HUES64 (cell line): ENCODE data around the gene FYN.

Experiments
- H3K27ac ChIP-seq: 2 replicates; pipeline ENCODE4 v1.7.0; 2013; ENCODE audit warnings: low read depth, low read length, inconsistent platforms
- H3K27me3 ChIP-seq: 2 replicates; pipeline ENCODE4 v1.6.1; 2013; ENCODE audit warnings: mild to moderate bottlenecking, low read length; ENCODE audit not compliant: insufficient read depth
- H3K36me3 ChIP-seq: 2 replicates; pipeline ENCODE4 v1.6.1; 2013; ENCODE audit warnings: mild to moderate bottlenecking, low read length; ENCODE audit not compliant: insufficient read depth
- H3K4me1 ChIP-seq: 2 replicates; pipeline ENCODE4 v1.6.1; 2013; ENCODE audit warnings: mild to moderate bottlenecking, low read length, moderate library complexity; ENCODE audit not compliant: insufficient read depth
- H3K4me3 ChIP-seq: 2 replicates; pipeline ENCODE4 v1.5.1; 2013; ENCODE audit warnings: mild to moderate bottlenecking, low read length, moderate library complexity
- H3K9ac ChIP-seq: 2 replicates; pipeline ENCODE4 v1.6.1; 2013; ENCODE audit warnings: mild to moderate bottlenecking, low read depth, low read length
- H3K9me3 ChIP-seq: 2 replicates; pipeline ENCODE4 v1.6.1; 2013; ENCODE audit warnings: low read depth, low read length; ENCODE audit not compliant: insufficient read depth
- WGBS: fragments of 150-250, 120-280 bp; methylation state at CpG from one replicate; pipeline ENCODE4 v1.1.7; 2013; ENCODE audit warnings: missing lambda C conversion rate; 5-methylcytosine and 5-hydroxymethylcytosine counted together

Gene FYN

DNA sequence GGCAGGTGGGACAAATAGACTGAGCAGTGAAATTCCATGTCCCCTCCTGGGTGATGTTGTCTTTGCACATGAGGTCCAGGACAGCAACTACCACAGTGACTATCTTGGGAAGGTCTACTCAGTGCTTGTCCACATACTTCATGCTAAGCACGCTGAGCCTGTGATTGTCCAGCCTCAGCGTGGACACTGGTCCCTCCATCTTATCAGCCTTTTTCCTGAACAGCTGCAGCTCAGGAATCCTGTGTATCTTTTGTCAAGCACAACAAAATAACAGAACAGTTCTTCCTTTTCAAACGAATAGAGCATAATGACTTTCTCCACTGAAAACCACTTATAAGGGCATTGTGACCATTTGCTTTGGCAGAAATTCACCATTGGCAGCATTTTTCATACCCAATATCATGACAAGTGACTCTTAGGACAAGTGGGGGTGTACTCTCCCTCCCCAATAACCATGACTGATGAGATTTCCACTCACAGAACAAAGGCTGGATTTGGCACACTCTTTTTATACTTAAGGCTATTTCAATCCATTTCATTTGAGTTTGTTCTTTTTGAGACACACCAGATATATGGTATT, 90.3 kb downstream of the FYN start:
- no peak overlapping the region for H3K9ac ChIP-seq
- no peaks in the 10 kb centered on the region for H3K27me3 ChIP-seq
- H3K4me1 ChIP-seq, result peaks cover 7% of the 10 kb centered on the region; the same call in 1 of the 2 replicates
- 95% methylated on average over 3 of the region's 3 CpGs for WGBS
- H3K27ac ChIP-seq, result no peak overlapping the region
- no peak overlapping the region for H3K4me3 ChIP-seq
- no peaks in the 10 kb centered on the region for H3K9me3 ChIP-seq
- H3K36me3 ChIP-seq, result no peaks in the 10 kb centered on the region; the same call in 1 of the 2 replicates

DNA sequence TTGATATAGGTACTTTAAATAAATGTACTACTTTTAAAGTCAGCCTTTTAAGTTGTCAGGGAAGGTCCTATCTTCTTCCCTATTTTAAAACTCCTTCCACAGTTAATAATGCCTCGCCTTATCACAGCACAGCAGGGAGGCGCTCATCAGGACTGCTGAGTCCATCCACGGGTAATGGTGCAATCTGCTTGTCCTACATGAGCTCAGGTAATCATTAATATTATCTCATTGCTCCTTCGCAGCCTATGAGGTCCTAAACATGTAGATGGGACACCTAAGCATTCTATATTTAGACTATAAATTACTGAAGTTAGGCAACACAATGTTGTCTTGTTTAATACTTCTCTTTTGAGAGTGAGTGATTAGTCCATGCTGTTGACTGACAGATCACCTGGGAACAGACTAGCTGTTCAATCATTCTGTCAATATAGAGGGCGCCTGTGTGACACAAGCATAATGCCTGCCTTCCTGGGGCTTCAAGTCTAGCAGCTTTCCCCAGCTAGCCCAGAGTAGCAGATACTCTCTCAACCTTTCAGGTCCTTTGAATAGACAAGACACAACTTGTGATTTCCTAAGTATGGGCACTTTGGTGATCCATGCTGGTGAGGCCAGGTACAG, 91.0 kb downstream of the FYN start:
- H3K27ac ChIP-seq, result no peak overlapping the region
- H3K9ac ChIP-seq, result no peak overlapping the region
- H3K4me3 ChIP-seq, result no peak overlapping the region
- H3K9me3 ChIP-seq, result no peaks in the 10 kb centered on the region
- 82% methylated on average over 5 of the region's 5 CpGs for WGBS
- no peaks in the 10 kb centered on the region; the same call in 1 of the 2 replicates for H3K36me3 ChIP-seq
- peaks cover 7% of the 10 kb centered on the region; the same call in 1 of the 2 replicates for H3K4me1 ChIP-seq
- no peaks in the 10 kb centered on the region for H3K27me3 ChIP-seq

DNA sequence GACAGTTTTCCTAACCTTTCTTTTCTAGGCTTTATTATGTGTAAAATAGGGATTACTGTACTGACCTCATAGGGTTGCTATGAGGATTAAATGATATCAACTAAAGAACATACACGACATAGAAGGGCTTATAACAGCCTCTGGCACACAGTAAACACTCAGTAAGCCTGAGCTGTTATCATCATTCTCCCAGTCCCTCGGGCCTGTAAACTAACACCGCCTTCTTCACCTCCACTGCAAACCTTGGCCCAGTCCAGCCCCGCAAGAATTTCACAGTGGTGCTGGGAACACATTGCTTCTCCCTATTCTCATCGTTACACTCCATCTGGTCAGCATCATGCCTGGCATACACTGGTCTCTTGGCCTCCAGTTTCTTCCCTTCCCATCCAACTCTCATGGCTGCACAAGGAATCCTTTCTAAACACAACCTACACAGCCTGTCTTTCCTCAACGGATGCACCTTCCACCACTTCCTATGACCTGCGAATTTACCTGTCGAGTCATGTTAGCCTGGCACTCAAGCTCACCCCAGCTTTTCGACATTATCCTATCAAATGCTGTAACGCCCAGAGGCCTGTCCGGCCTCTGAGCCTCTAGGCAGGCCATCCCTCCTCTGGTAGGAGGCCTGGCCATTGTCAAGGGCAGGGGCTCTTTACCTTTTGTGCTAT, 92.1 kb downstream of the FYN start:
- 86% methylated on average over 11 of the region's 11 CpGs for WGBS
- H3K9ac ChIP-seq, result no peak overlapping the region
- H3K9me3 ChIP-seq, result no peaks in the 10 kb centered on the region
- no peaks in the 10 kb centered on the region for H3K27me3 ChIP-seq
- peaks cover 7% of the 10 kb centered on the region; the same call in 1 of the 2 replicates for H3K4me1 ChIP-seq
- H3K36me3 ChIP-seq, result no peaks in the 10 kb centered on the region; the same call in 1 of the 2 replicates
- H3K27ac ChIP-seq, result no peak overlapping the region
- H3K4me3 ChIP-seq, result no peak overlapping the region

DNA sequence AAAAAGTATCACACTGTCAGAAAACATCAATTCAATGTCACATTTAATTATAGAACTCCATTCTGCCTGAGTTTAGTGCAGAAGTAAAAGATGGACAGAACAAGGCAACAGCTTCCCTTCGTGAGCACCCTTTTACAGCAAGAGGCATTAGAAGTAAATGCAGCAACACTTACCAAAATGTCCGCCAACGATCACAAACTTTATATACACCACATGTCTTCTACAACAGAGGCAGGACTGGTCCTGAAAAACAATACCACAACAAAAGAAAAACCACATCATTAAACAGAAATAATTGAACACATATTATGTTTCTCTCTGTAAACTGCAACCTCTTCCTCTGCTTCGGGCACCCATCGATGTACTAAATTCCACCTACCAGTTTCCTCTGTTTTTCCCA, 92.9 kb downstream of the FYN start:
- Histone ChIP-seq H3K36me3 (no peaks in the 10 kb centered on the region; the same call in 1 of the 2 replicates), H3K27me3 (no peaks in the 10 kb centered on the region), H3K9ac (no peak overlapping the region), H3K9me3 (no peaks in the 10 kb centered on the region), H3K27ac (no peak overlapping the region), H3K4me1 (peaks cover 11% of the 10 kb centered on the region; the same call in 1 of the 2 replicates), H3K4me3 (no peak overlapping the region)
- 96% methylated on average over 5 of the region's 5 CpGs for WGBS

DNA sequence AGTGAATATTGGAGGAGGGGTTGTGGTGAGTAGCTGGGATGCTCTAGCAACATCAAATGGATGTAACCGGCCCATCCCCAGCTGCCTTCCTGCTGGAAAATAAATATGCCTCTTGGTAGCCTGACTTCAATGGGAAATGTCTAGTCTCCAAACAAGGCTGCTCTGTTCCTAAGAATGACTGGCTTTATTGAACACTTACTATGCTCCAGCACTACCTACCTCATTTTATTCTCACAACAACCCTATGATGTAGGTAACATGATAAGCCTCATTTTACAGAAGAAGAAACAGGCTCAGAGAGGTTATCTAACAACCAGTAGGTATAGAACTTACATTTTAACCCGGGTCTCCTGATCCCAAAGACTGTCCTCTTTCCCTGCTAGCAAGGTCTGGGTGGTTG, 93.6 kb downstream of the FYN start:
- H3K9me3 ChIP-seq, result no peaks in the 10 kb centered on the region
- no peak overlapping the region for H3K27ac ChIP-seq
- H3K4me1 ChIP-seq, result peaks cover 12% of the 10 kb centered on the region; the same call in 1 of the 2 replicates
- no peak overlapping the region for H3K9ac ChIP-seq
- H3K4me3 ChIP-seq, result no peak overlapping the region
- no peaks in the 10 kb centered on the region; the same call in 1 of the 2 replicates for H3K36me3 ChIP-seq
- WGBS, result 95% methylated on average over 2 of the region's 2 CpGs
- no peaks in the 10 kb centered on the region for H3K27me3 ChIP-seq

DNA sequence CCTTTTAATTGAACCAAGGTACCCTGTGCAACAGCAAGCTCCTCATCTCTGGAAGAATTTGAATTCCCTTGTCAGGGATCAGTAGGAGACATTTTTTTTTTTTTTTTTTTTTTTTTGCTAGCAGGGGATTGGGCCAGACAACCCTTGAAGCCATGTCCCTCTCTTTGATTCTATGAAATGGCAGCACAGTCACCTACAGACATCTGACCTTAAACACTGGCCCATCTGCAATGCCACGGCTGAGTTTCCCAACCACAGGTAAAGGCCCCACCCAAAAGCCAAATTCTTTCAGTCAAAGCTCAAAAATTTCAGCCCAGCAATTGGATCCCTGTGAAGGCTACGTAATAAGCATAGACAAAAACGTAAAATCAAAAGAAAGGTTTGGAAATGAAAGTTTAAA, 94.2 kb downstream of the FYN start:
- no peaks in the 10 kb centered on the region for H3K27me3 ChIP-seq
- 92% methylated on average over 1 of the region's 3 CpGs for whole genome bisulfite sequencing
- H3K9ac ChIP-seq, result no peak overlapping the region
- H3K27ac ChIP-seq, result no peak overlapping the region
- 0 out of 2 replicates have a peak, but pooled peaks cover 8% of the 10 kb centered on the region for H3K4me1 ChIP-seq
- H3K36me3 ChIP-seq, result no peaks in the 10 kb centered on the region; the same call in 1 of the 2 replicates
- no peaks in the 10 kb centered on the region for H3K9me3 ChIP-seq
- no peak overlapping the region for H3K4me3 ChIP-seq

DNA sequence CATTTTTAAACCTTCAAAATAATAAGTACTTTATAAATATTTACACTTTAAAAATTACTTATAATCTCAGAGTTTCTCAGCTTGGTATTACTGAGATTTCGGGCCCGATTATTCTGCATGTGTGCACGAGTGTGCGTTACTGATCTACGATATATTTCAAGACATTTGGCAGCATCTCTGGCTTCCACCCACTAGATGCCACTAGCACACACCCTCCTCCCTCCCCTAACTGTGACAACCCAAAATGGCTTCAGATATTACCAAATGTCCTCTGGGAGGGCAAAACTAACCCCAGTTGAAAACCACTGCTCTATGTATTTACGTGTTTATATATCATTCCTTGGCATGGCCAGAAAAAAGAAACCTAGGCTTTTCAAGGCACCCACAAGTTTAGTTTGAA, 95.9 kb downstream of the FYN start:
- Histone ChIP-seq H3K4me1 (0 out of 2 replicates have a peak, but pooled peaks cover 8% of the 10 kb centered on the region), H3K27ac (no peak overlapping the region), H3K9ac (no peak overlapping the region), H3K4me3 (no peak overlapping the region), H3K9me3 (no peaks in the 10 kb centered on the region), H3K36me3 (no peaks in the 10 kb centered on the region; the same call in 1 of the 2 replicates), H3K27me3 (no peaks in the 10 kb centered on the region)
- WGBS, result 96% methylated on average over 6 of the region's 6 CpGs

DNA sequence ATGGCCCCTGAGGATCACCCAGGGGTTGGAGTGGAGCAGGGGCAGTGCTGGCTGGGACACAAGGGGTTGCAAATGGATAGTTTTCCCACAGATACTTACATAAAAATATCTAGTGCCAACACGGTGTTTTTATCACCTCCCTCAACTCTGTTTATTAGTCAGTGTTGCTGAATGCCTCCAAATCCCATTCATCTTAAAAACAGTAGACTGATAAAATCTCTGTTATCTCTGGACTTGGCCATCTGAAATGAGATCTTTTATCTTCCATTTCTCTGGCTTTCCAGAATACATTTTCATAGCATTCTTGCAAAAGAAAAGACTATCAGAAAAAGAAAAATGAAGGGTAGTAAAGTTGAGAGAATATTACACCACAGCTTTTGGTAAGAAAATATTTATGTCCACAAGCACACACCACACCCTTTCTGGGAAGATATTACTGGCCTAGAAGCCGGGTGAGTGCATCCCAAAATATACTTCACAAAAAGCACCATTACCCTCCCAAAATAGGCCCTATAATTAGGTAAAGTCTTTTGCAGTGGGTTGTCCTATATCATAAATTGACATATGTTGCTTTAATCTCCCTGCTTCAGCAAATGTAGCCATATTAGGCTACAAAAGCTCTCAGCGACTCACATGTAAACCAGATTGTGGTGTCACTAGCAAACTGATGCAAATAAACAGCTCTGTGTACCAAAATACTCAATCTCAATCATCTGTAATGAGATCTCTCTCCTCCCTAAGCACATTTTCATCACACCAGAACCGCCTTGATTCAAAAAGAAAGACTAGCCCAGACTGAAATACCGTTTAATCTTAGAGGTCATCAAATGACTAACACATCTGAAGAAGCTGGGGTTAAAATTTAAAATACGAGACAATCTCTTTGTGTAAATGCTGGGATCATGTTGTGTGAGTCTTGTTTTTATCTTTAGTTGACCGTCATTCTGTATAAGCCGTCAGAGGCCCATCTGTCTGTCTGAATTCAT, 96.7 kb downstream of the FYN start:
- Histone ChIP-seq H3K27me3 (no peaks in the 10 kb centered on the region), H3K4me3 (no peak overlapping the region), H3K36me3 (no peaks in the 10 kb centered on the region; the same call in 1 of the 2 replicates), H3K4me1 (peaks cover 11% of the 10 kb centered on the region), H3K27ac (no peak overlapping the region), H3K9ac (no peak overlapping the region), H3K9me3 (no peaks in the 10 kb centered on the region)
- 89% methylated on average over 8 of the region's 8 CpGs for WGBS

DNA sequence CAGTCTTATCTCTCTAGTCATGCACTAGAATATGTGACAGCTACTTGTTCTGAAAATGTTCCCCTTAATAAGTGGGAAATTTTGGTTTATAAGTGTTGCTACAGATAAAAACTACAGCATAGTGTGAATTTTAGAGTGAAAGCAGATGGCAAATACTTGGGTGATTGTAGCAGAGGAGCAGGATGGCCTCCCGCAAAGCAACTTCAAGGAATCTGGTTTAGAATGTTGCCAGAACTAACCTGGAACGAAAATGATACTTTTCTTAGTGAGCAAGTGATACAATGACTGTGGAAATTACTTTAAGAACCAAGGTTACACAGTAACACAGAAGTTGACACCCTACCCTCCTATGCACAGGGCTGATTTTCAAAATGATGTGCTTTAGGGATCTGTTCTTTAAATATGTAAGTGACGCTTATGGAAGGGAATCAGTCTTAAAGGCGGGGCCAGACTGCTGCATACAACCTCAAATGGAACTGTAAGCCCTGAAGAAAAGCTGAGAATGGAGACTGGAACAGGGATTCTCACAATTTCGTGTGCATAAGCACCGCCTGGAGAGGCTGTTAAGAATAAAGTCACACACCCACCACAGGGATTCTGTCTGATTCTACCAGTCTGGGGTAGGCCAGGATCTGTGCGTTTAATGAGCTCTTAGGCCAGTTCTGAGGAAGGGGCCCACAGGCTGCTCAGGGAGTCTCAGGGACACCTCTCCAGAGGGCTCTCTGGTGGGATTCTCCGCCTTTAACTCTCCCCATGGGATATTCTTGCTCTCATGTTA, 97.9 kb downstream of the FYN start:
- 81% methylated on average over 8 of the region's 8 CpGs for WGBS
- no peaks in the 10 kb centered on the region for H3K27me3 ChIP-seq
- H3K27ac ChIP-seq, result 0 out of 2 replicates have a peak overlapping the region, but pooled peaks have one; percentile 22
- no peaks in the 10 kb centered on the region; the same call in 1 of the 2 replicates for H3K36me3 ChIP-seq
- H3K9ac ChIP-seq, result no peak overlapping the region
- H3K9me3 ChIP-seq, result no peaks in the 10 kb centered on the region
- H3K4me3 ChIP-seq, result no peak overlapping the region
- peaks cover 23% of the 10 kb centered on the region for H3K4me1 ChIP-seq

DNA sequence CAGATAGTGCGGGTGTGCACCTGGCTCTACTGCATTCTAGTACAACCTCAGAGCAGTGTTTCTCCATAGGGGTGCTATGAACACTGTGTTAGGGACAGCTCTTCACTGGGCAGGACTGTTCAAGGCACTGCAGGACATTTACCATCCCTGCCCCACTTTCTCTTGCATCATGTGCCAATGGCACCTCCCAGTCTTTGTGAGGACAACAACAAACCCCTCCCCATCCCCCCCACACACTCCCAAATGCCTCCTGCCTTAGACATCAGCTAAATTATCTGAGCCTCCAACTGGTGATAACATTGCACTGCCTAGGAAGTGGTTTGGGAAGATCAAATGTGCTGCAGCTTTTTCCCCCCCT, 98.9 kb downstream of the FYN start:
- 90% methylated on average over 1 of the region's 1 CpG for WGBS
- no peaks in the 10 kb centered on the region for H3K27me3 ChIP-seq
- no peak overlapping the region for H3K4me3 ChIP-seq
- no peaks in the 10 kb centered on the region; the same call in 1 of the 2 replicates for H3K36me3 ChIP-seq
- no peaks in the 10 kb centered on the region for H3K9me3 ChIP-seq
- H3K9ac ChIP-seq, result no peak overlapping the region
- peaks cover 31% of the 10 kb centered on the region for H3K4me1 ChIP-seq
- H3K27ac ChIP-seq, result no peak overlapping the region
